Spleen (tissue), 7 donors: Measurements from ENCODE around the gene STX8.

Experiments used
- POLR2A ChIP-seq, 3 donors: fragments of 450-650 bp; IDR thresholded peaks; one replicate each; pipeline ENCODE4 v1.5.1; 2017; ENCODE audit warnings: antibody characterized with exemption in 3 of 3, mild to moderate bottlenecking in 1 of 3
- TF ChIP-seq, protein P1 (sequence below), 11 experiments: fragments of 200-600 bp in 7 of 11; fragments of 450-650 bp in 4 of 11; sonication (generic) in 4 of 11; IDR thresholded peaks in 8 of 11; conservative IDR thresholded peaks in 3 of 11; 1 replicate in 7 of 11; 2 replicates in 4 of 11; pipeline versions ENCODE4 v1.4.0 to v1.8.0; 2016 to 2021; ENCODE audit warnings: antibody characterized with exemption in 11 of 11, inconsistent platforms in 4 of 11, mild to moderate bottlenecking in 1 of 11
- donor health status: DM: no; HTN: no; CAD: no; lungs with moderate emphysema.
- donor health status: DM: no; HTN: no; CAD: no.
- donor health status: DM: no; HTN: no; CAD: no.

- TF ChIP-seq, protein P1, sequence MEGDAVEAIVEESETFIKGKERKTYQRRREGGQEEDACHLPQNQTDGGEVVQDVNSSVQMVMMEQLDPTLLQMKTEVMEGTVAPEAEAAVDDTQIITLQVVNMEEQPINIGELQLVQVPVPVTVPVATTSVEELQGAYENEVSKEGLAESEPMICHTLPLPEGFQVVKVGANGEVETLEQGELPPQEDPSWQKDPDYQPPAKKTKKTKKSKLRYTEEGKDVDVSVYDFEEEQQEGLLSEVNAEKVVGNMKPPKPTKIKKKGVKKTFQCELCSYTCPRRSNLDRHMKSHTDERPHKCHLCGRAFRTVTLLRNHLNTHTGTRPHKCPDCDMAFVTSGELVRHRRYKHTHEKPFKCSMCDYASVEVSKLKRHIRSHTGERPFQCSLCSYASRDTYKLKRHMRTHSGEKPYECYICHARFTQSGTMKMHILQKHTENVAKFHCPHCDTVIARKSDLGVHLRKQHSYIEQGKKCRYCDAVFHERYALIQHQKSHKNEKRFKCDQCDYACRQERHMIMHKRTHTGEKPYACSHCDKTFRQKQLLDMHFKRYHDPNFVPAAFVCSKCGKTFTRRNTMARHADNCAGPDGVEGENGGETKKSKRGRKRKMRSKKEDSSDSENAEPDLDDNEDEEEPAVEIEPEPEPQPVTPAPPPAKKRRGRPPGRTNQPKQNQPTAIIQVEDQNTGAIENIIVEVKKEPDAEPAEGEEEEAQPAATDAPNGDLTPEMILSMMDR (IDR thresholded peaks at IDR 0.05 in 8 of 11, conservative IDR thresholded peaks at IDR 0.05 in 3 of 11), result no peak
- TF ChIP-seq POLR2A (IDR thresholded peaks at IDR 0.05), result no peak
Observed at GRCh38 chr17:9594065-9594464, 18.4 kb upstream of the STX8 start.
